Measurements from ENCODE around the gene DRC3.
"Not testable (repeated sequence)": the region's sequence is repeated elsewhere in the genome, so short reads cannot be mapped to it uniquely, and the experiment has no call there.

DRC3 gene

GRCh38 chr17:17994271-17995069, 21.8 kb downstream of the DRC3 start:
- no peak for DNase-seq (ENCODE audit: low spot score)

GRCh38 chr17:17995887-17996286, 23.2 kb downstream of the DRC3 start:
- DNase-seq (ENCODE audit: low spot score): not testable (repeated sequence)

GRCh38 chr17:17998934-17999333, 26.3 kb downstream of the DRC3 start:
- DNase-seq (ENCODE audit: low spot score): no peak

- peak; percentile 12 for DNase-seq (ENCODE audit: low spot score)
These were observed 26.8 kb downstream of the DRC3 start for GRCh38 chr17:17999364-18000029.

GRCh38 chr17:18000030-18000408, 27.4 kb downstream of the DRC3 start:
- no peak for DNase-seq (ENCODE audit: low spot score)

- no peak for DNase-seq (ENCODE audit: low spot score)
These were observed 29.5 kb downstream of the DRC3 start for GRCh38 chr17:18002171-18002570.

- DNase-seq (ENCODE audit: low spot score): no peak
These were observed 31.7 kb downstream of the DRC3 start for GRCh38 chr17:18004345-18004744.

- DNase-seq (ENCODE audit: low spot score): no peak
These were observed 32.2 kb downstream of the DRC3 start for GRCh38 chr17:18004884-18005305.

- DNase-seq (ENCODE audit: low spot score): no peak
These were observed 32.8 kb downstream of the DRC3 start for GRCh38 chr17:18005496-18005895.

GRCh38 chr17:18006495-18007239, 34.0 kb downstream of the DRC3 start:
- no peak for DNase-seq (ENCODE audit: low spot score)

GRCh38 chr17:18008496-18009268, 36.0 kb downstream of the DRC3 start:
- no peak for DNase-seq (ENCODE audit: low spot score)

GRCh38 chr17:18009609-18010420, 37.2 kb downstream of the DRC3 start:
- no peak for DNase-seq (ENCODE audit: low spot score)

- no peak for DNase-seq (ENCODE audit: low spot score)
These were observed 38.6 kb downstream of the DRC3 start for GRCh38 chr17:18011286-18011685.

GRCh38 chr17:18014006-18014405, 41.3 kb downstream of the DRC3 start:
- no peak for DNase-seq (ENCODE audit: low spot score)

GRCh38 chr17:18015593-18015992, 42.9 kb downstream of the DRC3 start:
- no peak for DNase-seq (ENCODE audit: low spot score)

- DNase-seq (ENCODE audit: low spot score): no peak
These were observed 43.8 kb downstream of the DRC3 start for GRCh38 chr17:18016426-18016825.

- no peak for DNase-seq (ENCODE audit: low spot score)
These were observed 45.3 kb downstream of the DRC3 start for GRCh38 chr17:18017958-18018357.

GRCh38 chr17:18018411-18018921, 45.8 kb downstream of the DRC3 start:
- no peak for DNase-seq (ENCODE audit: low spot score)

- DNase-seq (ENCODE audit: low spot score): no peak
These were observed 47.1 kb downstream of the DRC3 start for GRCh38 chr17:18019838-18020154.

GRCh38 chr17:18020971-18021370, 48.3 kb downstream of the DRC3 start:
- DNase-seq (ENCODE audit: low spot score): no peak

- no peak for DNase-seq (ENCODE audit: low spot score)
These were observed 48.7 kb downstream of the DRC3 start for GRCh38 chr17:18021372-18021771.

Measured in RKO (cell line).